ENCODE measurements around the gene P2RY8.

The P2RY8 gene

GRCh38 chrX:1421433-1422134, 115.4 kb downstream of the P2RY8 start:
- Histone ChIP-seq H3K27me3 (ENCODE audit: control insufficient read depth, insufficient read depth, low read length) (no peaks in the 10 kb centered on the region), H3K27ac (ENCODE audit: low read depth, low read length) (no peak overlapping the region), H3K4me1 (ENCODE audit: control insufficient read depth, insufficient read depth, low read length) (no peaks in the 10 kb centered on the region), H3K4me3 (ENCODE audit: low read depth, low read length) (no peak overlapping the region), H3K36me3 (ENCODE audit: control insufficient read depth, insufficient read depth, low read length) (peaks cover 95% of the 10 kb centered on the region), H3K9me3 (ENCODE audit: control insufficient read depth, insufficient read depth, low read depth, low read length) (peaks cover 24% of the 10 kb centered on the region), H3K9ac (ENCODE audit: low read length) (no peak overlapping the region)

GRCh38 chrX:1420371-1420770, 116.6 kb downstream of the P2RY8 start:
- no peak overlapping the region for H3K27ac ChIP-seq (ENCODE audit: low read depth, low read length)
- H3K36me3 ChIP-seq (ENCODE audit: control insufficient read depth, insufficient read depth, low read length), result peaks cover 96% of the 10 kb centered on the region
- H3K27me3 ChIP-seq (ENCODE audit: control insufficient read depth, insufficient read depth, low read length), result no peaks in the 10 kb centered on the region
- H3K4me3 ChIP-seq (ENCODE audit: low read depth, low read length), result no peak overlapping the region
- no peaks in the 10 kb centered on the region for H3K4me1 ChIP-seq (ENCODE audit: control insufficient read depth, insufficient read depth, low read length)
- no peak overlapping the region for H3K9ac ChIP-seq (ENCODE audit: low read length)
- H3K9me3 ChIP-seq (ENCODE audit: control insufficient read depth, insufficient read depth, low read depth, low read length), result peaks cover 24% of the 10 kb centered on the region

- H3K9me3 ChIP-seq (ENCODE audit: control insufficient read depth, insufficient read depth, low read depth, low read length), result peaks cover 24% of the 10 kb centered on the region
- H3K4me1 ChIP-seq (ENCODE audit: control insufficient read depth, insufficient read depth, low read length), result no peaks in the 10 kb centered on the region
- H3K4me3 ChIP-seq (ENCODE audit: low read depth, low read length), result no peak overlapping the region
- H3K36me3 ChIP-seq (ENCODE audit: control insufficient read depth, insufficient read depth, low read length), result peaks cover 93% of the 10 kb centered on the region
- H3K9ac ChIP-seq (ENCODE audit: low read length), result no peak overlapping the region
- no peak overlapping the region for H3K27ac ChIP-seq (ENCODE audit: low read depth, low read length)
- no peaks in the 10 kb centered on the region for H3K27me3 ChIP-seq (ENCODE audit: control insufficient read depth, insufficient read depth, low read length)
Observed at GRCh38 chrX:1419545-1420355, 117.2 kb downstream of the P2RY8 start.

- peaks cover 92% of the 10 kb centered on the region for H3K36me3 ChIP-seq (ENCODE audit: control insufficient read depth, insufficient read depth, low read length)
- no peak overlapping the region for H3K27ac ChIP-seq (ENCODE audit: low read depth, low read length)
- no peak overlapping the region for H3K9ac ChIP-seq (ENCODE audit: low read length)
Observed at GRCh38 chrX:1418901-1419544, 118.0 kb downstream of the P2RY8 start.

GRCh38 chrX:1417921-1418771, 118.8 kb downstream of the P2RY8 start:
- no peaks in the 10 kb centered on the region for H3K4me1 ChIP-seq (ENCODE audit: control insufficient read depth, insufficient read depth, low read length)
- no peak overlapping the region for H3K4me3 ChIP-seq (ENCODE audit: low read depth, low read length)
- peaks cover 93% of the 10 kb centered on the region for H3K36me3 ChIP-seq (ENCODE audit: control insufficient read depth, insufficient read depth, low read length)
- no peak overlapping the region for H3K27ac ChIP-seq (ENCODE audit: low read depth, low read length)
- peaks cover 16% of the 10 kb centered on the region for H3K9me3 ChIP-seq (ENCODE audit: control insufficient read depth, insufficient read depth, low read depth, low read length)
- H3K27me3 ChIP-seq (ENCODE audit: control insufficient read depth, insufficient read depth, low read length), result no peaks in the 10 kb centered on the region
- no peak overlapping the region for H3K9ac ChIP-seq (ENCODE audit: low read length)

More at GRCh38 chrX:1418901-1419544, 118.0 kb downstream of the P2RY8 start:
- no peaks in the 10 kb centered on the region for H3K4me1 ChIP-seq (ENCODE audit: control insufficient read depth, insufficient read depth, low read length)
- no peaks in the 10 kb centered on the region for H3K27me3 ChIP-seq (ENCODE audit: control insufficient read depth, insufficient read depth, low read length)
- H3K9me3 ChIP-seq (ENCODE audit: control insufficient read depth, insufficient read depth, low read depth, low read length), result peaks cover 24% of the 10 kb centered on the region
- H3K4me3 ChIP-seq (ENCODE audit: low read depth, low read length), result no peak overlapping the region

GRCh38 chrX:1416965-1417760, 119.8 kb downstream of the P2RY8 start:
- no peaks in the 10 kb centered on the region for H3K27me3 ChIP-seq (ENCODE audit: control insufficient read depth, insufficient read depth, low read length)
- no peaks in the 10 kb centered on the region for H3K4me1 ChIP-seq (ENCODE audit: control insufficient read depth, insufficient read depth, low read length)
- no peak overlapping the region for H3K9ac ChIP-seq (ENCODE audit: low read length)
- peaks cover 91% of the 10 kb centered on the region for H3K36me3 ChIP-seq (ENCODE audit: control insufficient read depth, insufficient read depth, low read length)
- no peak overlapping the region for H3K4me3 ChIP-seq (ENCODE audit: low read depth, low read length)
- peaks cover 8% of the 10 kb centered on the region for H3K9me3 ChIP-seq (ENCODE audit: control insufficient read depth, insufficient read depth, low read depth, low read length)
- H3K27ac ChIP-seq (ENCODE audit: low read depth, low read length), result no peak overlapping the region

GRCh38 chrX:1416327-1416784, 120.6 kb downstream of the P2RY8 start:
- no peaks in the 10 kb centered on the region for H3K4me1 ChIP-seq (ENCODE audit: control insufficient read depth, insufficient read depth, low read length)
- H3K4me3 ChIP-seq (ENCODE audit: low read depth, low read length), result no peak overlapping the region
- peaks cover under 1% of the 10 kb centered on the region for H3K9me3 ChIP-seq (ENCODE audit: control insufficient read depth, insufficient read depth, low read depth, low read length)
- no peaks in the 10 kb centered on the region for H3K27me3 ChIP-seq (ENCODE audit: control insufficient read depth, insufficient read depth, low read length)
- no peak overlapping the region for H3K9ac ChIP-seq (ENCODE audit: low read length)
- H3K36me3 ChIP-seq (ENCODE audit: control insufficient read depth, insufficient read depth, low read length), result peaks cover 91% of the 10 kb centered on the region
- H3K27ac ChIP-seq (ENCODE audit: low read depth, low read length), result no peak overlapping the region
